ENCODE measurements around the gene PRKCSH.

DNA sequence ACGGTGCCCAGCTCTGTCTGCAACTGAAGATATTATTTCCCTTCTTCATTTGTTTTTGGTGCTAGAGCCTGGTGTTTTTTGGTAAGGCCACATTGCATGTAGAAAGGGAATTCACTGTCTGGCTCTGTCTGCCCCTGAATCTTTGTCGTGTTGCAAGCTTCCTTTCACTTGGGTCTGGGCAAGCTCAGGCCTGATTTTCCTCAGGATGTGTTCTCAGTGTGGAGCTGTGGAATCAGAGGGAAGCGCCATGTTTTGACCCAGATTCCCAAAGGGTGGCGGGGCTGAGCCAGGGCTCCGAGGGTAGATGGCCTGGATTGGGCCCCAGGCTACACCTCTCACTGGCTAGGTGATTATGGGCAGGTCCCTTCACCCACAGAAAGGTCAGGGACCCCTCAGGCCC, 8.6 kb downstream of the PRKCSH start:
- TF ChIP-seq, protein P1, sequence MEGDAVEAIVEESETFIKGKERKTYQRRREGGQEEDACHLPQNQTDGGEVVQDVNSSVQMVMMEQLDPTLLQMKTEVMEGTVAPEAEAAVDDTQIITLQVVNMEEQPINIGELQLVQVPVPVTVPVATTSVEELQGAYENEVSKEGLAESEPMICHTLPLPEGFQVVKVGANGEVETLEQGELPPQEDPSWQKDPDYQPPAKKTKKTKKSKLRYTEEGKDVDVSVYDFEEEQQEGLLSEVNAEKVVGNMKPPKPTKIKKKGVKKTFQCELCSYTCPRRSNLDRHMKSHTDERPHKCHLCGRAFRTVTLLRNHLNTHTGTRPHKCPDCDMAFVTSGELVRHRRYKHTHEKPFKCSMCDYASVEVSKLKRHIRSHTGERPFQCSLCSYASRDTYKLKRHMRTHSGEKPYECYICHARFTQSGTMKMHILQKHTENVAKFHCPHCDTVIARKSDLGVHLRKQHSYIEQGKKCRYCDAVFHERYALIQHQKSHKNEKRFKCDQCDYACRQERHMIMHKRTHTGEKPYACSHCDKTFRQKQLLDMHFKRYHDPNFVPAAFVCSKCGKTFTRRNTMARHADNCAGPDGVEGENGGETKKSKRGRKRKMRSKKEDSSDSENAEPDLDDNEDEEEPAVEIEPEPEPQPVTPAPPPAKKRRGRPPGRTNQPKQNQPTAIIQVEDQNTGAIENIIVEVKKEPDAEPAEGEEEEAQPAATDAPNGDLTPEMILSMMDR (IDR thresholded peaks at IDR 0.05; ENCODE audit: low read depth, low read length) = no peak
- TF ChIP-seq EZH2phosphoT487 (IDR thresholded peaks at IDR 0.05; ENCODE audit: low read depth) = no peak

Data from OCI-LY3 (cell line).